ENCODE measurements around the gene NFIB.

Gene NFIB

GRCh38 chr9:14350349-14350728 lies 36.4 kb upstream of the NFIB start:
- Histone ChIP-seq H3K4me3 (ENCODE audit: low read length) (no peak overlapping the region), H3K9me2 (replicated peaks; ENCODE audit: insufficient read depth, low read length) (no peaks in the 10 kb centered on the region), H3K36me3 (replicated peaks; ENCODE audit: insufficient read depth, low read length) (no peaks in the 10 kb centered on the region), H3K79me2 (ENCODE audit: low read length) (no peaks in the 10 kb centered on the region), H3K4me1 (ENCODE audit: low read length) (no peaks in the 10 kb centered on the region), H3K9ac (ENCODE audit: low read length) (no peak overlapping the region), H4K20me1 (ENCODE audit: insufficient read depth, low read length) (no peaks in the 10 kb centered on the region), H3K27me3 (replicated peaks; ENCODE audit: insufficient read depth, low read length) (no peaks in the 10 kb centered on the region), H3K9me3 (replicated peaks; ENCODE audit: insufficient read depth, low read length) (no peaks in the 10 kb centered on the region), H3F3A (ENCODE audit: insufficient read depth, low read length) (no peaks in the 10 kb centered on the region), H2AFZ (ENCODE audit: low read length) (no peak overlapping the region), H3K27ac (ENCODE audit: low read length) (no peak overlapping the region), H3K4me2 (ENCODE audit: low read depth, low read length) (no peak overlapping the region)
- no peak for DNase-seq
- no peak for TF ChIP-seq EZH2phosphoT487 (IDR thresholded peaks at IDR 0.05; ENCODE audit: low read length)
- TF ChIP-seq EZH2 (optimal IDR thresholded peaks at IDR 0.05; ENCODE audit: low read depth, low read length), result no peak
- no peak for TF ChIP-seq CTCF (IDR thresholded peaks at IDR 0.05; ENCODE audit: low read length)

GRCh38 chr9:14349447-14350348 lies 35.8 kb upstream of the NFIB start:
- H3K4me3 ChIP-seq (ENCODE audit: low read length), result no peak overlapping the region
- H3K9ac ChIP-seq (ENCODE audit: low read length), result no peak overlapping the region
- no peaks in the 10 kb centered on the region for H3K27me3 ChIP-seq (replicated peaks; ENCODE audit: insufficient read depth, low read length)
- no peaks in the 10 kb centered on the region for H3F3A ChIP-seq (ENCODE audit: insufficient read depth, low read length)
- no peaks in the 10 kb centered on the region for H3K9me2 ChIP-seq (replicated peaks; ENCODE audit: insufficient read depth, low read length)
- no peak for DNase-seq
- no peaks in the 10 kb centered on the region for H3K79me2 ChIP-seq (ENCODE audit: low read length)
- H4K20me1 ChIP-seq (ENCODE audit: insufficient read depth, low read length), result no peaks in the 10 kb centered on the region
- no peaks in the 10 kb centered on the region for H3K4me1 ChIP-seq (ENCODE audit: low read length)
- TF ChIP-seq EZH2 (optimal IDR thresholded peaks at IDR 0.05; ENCODE audit: low read depth, low read length) (no peak), EZH2phosphoT487 (IDR thresholded peaks at IDR 0.05; ENCODE audit: low read length) (no peak), CTCF (IDR thresholded peaks at IDR 0.05; ENCODE audit: low read length) (no peak)
- no peak overlapping the region for H3K4me2 ChIP-seq (ENCODE audit: low read depth, low read length)
- H2AFZ ChIP-seq (ENCODE audit: low read length), result no peak overlapping the region
- H3K36me3 ChIP-seq (replicated peaks; ENCODE audit: insufficient read depth, low read length), result no peaks in the 10 kb centered on the region
- no peaks in the 10 kb centered on the region for H3K9me3 ChIP-seq (replicated peaks; ENCODE audit: insufficient read depth, low read length)
- no peak overlapping the region for H3K27ac ChIP-seq (ENCODE audit: low read length)

DNA sequence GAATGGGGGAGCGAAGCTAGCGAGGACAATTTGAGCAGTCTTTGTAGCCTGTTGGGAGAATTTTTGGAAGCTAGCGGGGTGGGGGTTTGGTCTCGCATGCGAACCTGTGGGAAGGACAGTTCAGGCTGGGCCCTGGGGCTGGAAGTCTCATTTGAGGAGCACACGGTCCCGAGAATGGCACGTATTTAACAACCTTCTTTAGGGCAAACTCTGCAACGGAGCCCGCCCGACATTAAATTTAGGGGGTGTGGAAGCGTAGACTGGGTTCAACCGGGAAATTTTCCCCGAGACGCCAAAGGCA lies 35.2 kb upstream of the NFIB start:
- H3K4me2 ChIP-seq (ENCODE audit: low read depth, low read length), result no peak overlapping the region
- H3K9me3 ChIP-seq (replicated peaks; ENCODE audit: insufficient read depth, low read length), result no peaks in the 10 kb centered on the region
- no peak overlapping the region for H3K27ac ChIP-seq (ENCODE audit: low read length)
- H3K27me3 ChIP-seq (replicated peaks; ENCODE audit: insufficient read depth, low read length), result no peaks in the 10 kb centered on the region
- H3K36me3 ChIP-seq (replicated peaks; ENCODE audit: insufficient read depth, low read length), result no peaks in the 10 kb centered on the region
- H3K9ac ChIP-seq (ENCODE audit: low read length), result no peak overlapping the region
- no peaks in the 10 kb centered on the region for H3K9me2 ChIP-seq (replicated peaks; ENCODE audit: insufficient read depth, low read length)
- TF ChIP-seq CTCF (IDR thresholded peaks at IDR 0.05; ENCODE audit: low read length) (no peak), EZH2 (optimal IDR thresholded peaks at IDR 0.05; ENCODE audit: low read depth, low read length) (no peak), EZH2phosphoT487 (IDR thresholded peaks at IDR 0.05; ENCODE audit: low read length) (no peak)
- no peaks in the 10 kb centered on the region for H3K79me2 ChIP-seq (ENCODE audit: low read length)
- H3K4me3 ChIP-seq (ENCODE audit: low read length), result no peak overlapping the region
- no peak overlapping the region for H2AFZ ChIP-seq (ENCODE audit: low read length)
- no peak for DNase-seq
- no peaks in the 10 kb centered on the region for H4K20me1 ChIP-seq (ENCODE audit: insufficient read depth, low read length)
- H3K4me1 ChIP-seq (ENCODE audit: low read length), result no peaks in the 10 kb centered on the region
- H3F3A ChIP-seq (ENCODE audit: insufficient read depth, low read length), result no peaks in the 10 kb centered on the region
